Sigmoid colon (tissue), 7 donors: ENCODE data around the gene ZSCAN21. TPM values are rescaled to one million over a fixed set of nuclear protein-coding genes. Genes with fewer than 3 reads are reported as not detected.

ENCODE experiments used
- DNase-seq: peaks from one replicate; pipeline ENCODE4 v3.0.0-alpha.2; 2019
- H3K27ac ChIP-seq, 4 donors: fragments of 200-600 bp; sonication (generic); one replicate each; pipeline ENCODE4 v1.5.1; 2016 to 2019; ENCODE audit warnings: mild to moderate bottlenecking in 1 of 4
- H3K27me3 ChIP-seq, 3 donors: fragments of 200-600 bp; sonication (generic); one replicate each; pipeline ENCODE4 v1.5.1; 2019; ENCODE audit warnings: mild to moderate bottlenecking in 1 of 3
- H3K36me3 ChIP-seq, 4 donors: fragments of 200-600 bp; sonication (generic); one replicate each; pipeline ENCODE4 v1.5.1; 2016 to 2019
- H3K4me1 ChIP-seq, 4 donors: fragments of 200-600 bp; sonication (generic); one replicate each; pipeline ENCODE4 v1.5.1; 2017 to 2019
- H3K4me3 ChIP-seq, 4 donors: fragments of 200-600 bp; sonication (generic); one replicate each; pipeline ENCODE4 v1.5.1; 2017 to 2019; ENCODE audit warnings: mild to moderate bottlenecking in 2 of 4, moderate library complexity in 1 of 4
- H3K9me3 ChIP-seq, 4 donors: fragments of 200-600 bp in 3 of 4; sonication (generic) in 3 of 4; one replicate each; pipeline versions ENCODE4 v1.5.1 to v1.6.1; 2013 to 2019
- EP300 ChIP-seq, 4 donors: sonication (generic); formaldehyde crosslinking; IDR thresholded peaks; one replicate each; pipeline ENCODE4 v1.6.1; 2017; ENCODE audit warnings: antibody characterized with exemption in 4 of 4
- POLR2A ChIP-seq, 2 donors: fragments of 450-650 bp; IDR thresholded peaks; one replicate each; pipeline ENCODE4 v1.6.1; 2016; ENCODE audit warnings: antibody characterized with exemption in 2 of 2, mild to moderate bottlenecking in 2 of 2, moderate library complexity in 2 of 2
- POLR2AphosphoS5 ChIP-seq, 4 donors: sonication (generic); formaldehyde crosslinking; IDR thresholded peaks; one replicate each; pipeline ENCODE4 v1.6.1; 2017; ENCODE audit warnings: antibody characterized with exemption in 4 of 4
- WGBS, 2 donors: extraction: QIAGEN DNeasy Blood & Tissue Kit; methylation state at CpG; one replicate each; pipeline ENCODE4 v1.1.7; 2013; 5-methylcytosine and 5-hydroxymethylcytosine counted together
- intact Hi-C: fragments of 100-400 bp; cut with DNase I; formaldehyde crosslinking; loops from one replicate; pipeline ENCODE4 v1.15.1; 2023
- polyA plus RNA-seq, 3 donors: library from polyadenylated mRNA; stranded (reverse); fragments of 200-250 nt; gene quantifications; one replicate each; pipeline ENCODE4 v1.2.3, GENCODE V29; 2013
- total RNA-seq, 4 donors: library from RNA; depleted of rRNA; stranded (reverse); fragments of >200 nt; gene quantifications; one replicate each; pipeline ENCODE4 v1.1.0, GENCODE V29; 2016
- TF ChIP-seq, protein P1 (sequence below), 4 experiments: fragments of 450-650 bp in 3 of 4; fragments of 200-600 bp in 1 of 4; IDR thresholded peaks; one replicate each; pipeline ENCODE4 v1.5.1; 2016 to 2019; ENCODE audit warnings: antibody characterized with exemption in 4 of 4, mild to moderate bottlenecking in 3 of 4, moderate library complexity in 2 of 4
- donor health status: healthy with polysubstance abuse.
- donor health status: Bipolar disorder and iron deficiency.
- donor health status: healthy.

ZSCAN21 gene
- total and polyA plus RNA-seq, 7 donors = 4.2 to 21.8 (median 14.7) TPM

- H3K27me3 ChIP-seq = no peaks in the 10 kb centered on the region
- intact Hi-C loops = loop anchor here (5.0 kb wide), 1 partner anchor 32 kb away; no protein-coding TSS in a partner anchor
- DNase-seq = no peak
- H3K9me3 ChIP-seq = no peaks in the 10 kb centered on the region
- TF ChIP-seq EP300 (IDR thresholded peaks at IDR 0.05) (no peak), POLR2A (IDR thresholded peaks at IDR 0.05) (no peak), POLR2AphosphoS5 (IDR thresholded peaks at IDR 0.05) (no peak)
- TF ChIP-seq, protein P1, sequence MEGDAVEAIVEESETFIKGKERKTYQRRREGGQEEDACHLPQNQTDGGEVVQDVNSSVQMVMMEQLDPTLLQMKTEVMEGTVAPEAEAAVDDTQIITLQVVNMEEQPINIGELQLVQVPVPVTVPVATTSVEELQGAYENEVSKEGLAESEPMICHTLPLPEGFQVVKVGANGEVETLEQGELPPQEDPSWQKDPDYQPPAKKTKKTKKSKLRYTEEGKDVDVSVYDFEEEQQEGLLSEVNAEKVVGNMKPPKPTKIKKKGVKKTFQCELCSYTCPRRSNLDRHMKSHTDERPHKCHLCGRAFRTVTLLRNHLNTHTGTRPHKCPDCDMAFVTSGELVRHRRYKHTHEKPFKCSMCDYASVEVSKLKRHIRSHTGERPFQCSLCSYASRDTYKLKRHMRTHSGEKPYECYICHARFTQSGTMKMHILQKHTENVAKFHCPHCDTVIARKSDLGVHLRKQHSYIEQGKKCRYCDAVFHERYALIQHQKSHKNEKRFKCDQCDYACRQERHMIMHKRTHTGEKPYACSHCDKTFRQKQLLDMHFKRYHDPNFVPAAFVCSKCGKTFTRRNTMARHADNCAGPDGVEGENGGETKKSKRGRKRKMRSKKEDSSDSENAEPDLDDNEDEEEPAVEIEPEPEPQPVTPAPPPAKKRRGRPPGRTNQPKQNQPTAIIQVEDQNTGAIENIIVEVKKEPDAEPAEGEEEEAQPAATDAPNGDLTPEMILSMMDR (IDR thresholded peaks at IDR 0.05) = no peak
- 50 to 80% methylated on average over 7 of the region's 7 CpGs for WGBS, 2 donors
- H3K4me3 ChIP-seq = no peak overlapping the region
- peaks cover 15 to 33% (median 18%) of the 10 kb centered on the region in 4 donors for H3K36me3 ChIP-seq
- H3K4me1 ChIP-seq = peaks cover 0 to 57% (median 47%) of the 10 kb centered on the region in 4 donors
- H3K27ac ChIP-seq = peak overlapping the region in 2 of 4 donors; percentile 14 to 100
Observed at GRCh38 chr7:100019908-100020307, 29.7 kb upstream of the ZSCAN21 start.

GRCh38 chr7:100021297-100021696, 28.3 kb upstream of the ZSCAN21 start:
- no peaks in the 10 kb centered on the region for H3K9me3 ChIP-seq
- no peaks in the 10 kb centered on the region for H3K27me3 ChIP-seq
- H3K36me3 ChIP-seq = peaks cover 18 to 47% (median 26%) of the 10 kb centered on the region in 4 donors
- H3K4me1 ChIP-seq = peaks cover 0 to 51% (median 42%) of the 10 kb centered on the region in 4 donors
- no peak for TF ChIP-seq POLR2AphosphoS5 (IDR thresholded peaks at IDR 0.05)
- no peak for TF ChIP-seq EP300 (IDR thresholded peaks at IDR 0.05)
- TF ChIP-seq, protein P1 (IDR thresholded peaks at IDR 0.05) = no peak
- no peak for TF ChIP-seq POLR2A (IDR thresholded peaks at IDR 0.05)
- 66 to 86% methylated on average over 3 of the region's 3 CpGs for WGBS, 2 donors
- no peak for DNase-seq
- H3K27ac ChIP-seq = no peak overlapping the region
- H3K4me3 ChIP-seq = no peak overlapping the region
- intact Hi-C loops = no loop called here

GRCh38 chr7:100022621-100023020, 27.0 kb upstream of the ZSCAN21 start:
- peaks cover 0 to 38% (median 28%) of the 10 kb centered on the region in 4 donors for H3K4me1 ChIP-seq
- no peak overlapping the region for H3K27ac ChIP-seq
- WGBS, 2 donors = 22 to 57% methylated on average over 5 of the region's 5 CpGs
- no peaks in the 10 kb centered on the region for H3K9me3 ChIP-seq
- TF ChIP-seq EP300 (IDR thresholded peaks at IDR 0.05) (no peak), POLR2A (IDR thresholded peaks at IDR 0.05) (no peak), POLR2AphosphoS5 (IDR thresholded peaks at IDR 0.05) (no peak)
- TF ChIP-seq, protein P1 (IDR thresholded peaks at IDR 0.05) = no peak
- H3K36me3 ChIP-seq = peaks cover 18 to 60% (median 30%) of the 10 kb centered on the region in 4 donors
- H3K4me3 ChIP-seq = no peak overlapping the region
- H3K27me3 ChIP-seq = no peaks in the 10 kb centered on the region
- intact Hi-C loops = no loop called here
- no peak for DNase-seq

GRCh38 chr7:100023526-100023925, 26.0 kb upstream of the ZSCAN21 start:
- H3K9me3 ChIP-seq = no peaks in the 10 kb centered on the region
- intact Hi-C loops = no loop called here
- no peak overlapping the region for H3K4me3 ChIP-seq
- TF ChIP-seq POLR2A (IDR thresholded peaks at IDR 0.05) (no peak), POLR2AphosphoS5 (IDR thresholded peaks at IDR 0.05) (no peak), EP300 (IDR thresholded peaks at IDR 0.05) (no peak)
- TF ChIP-seq, protein P1 (IDR thresholded peaks at IDR 0.05) = no peak
- DNase-seq = no peak
- H3K27me3 ChIP-seq = no peaks in the 10 kb centered on the region
- H3K4me1 ChIP-seq = peaks cover 0 to 29% (median 20%) of the 10 kb centered on the region in 4 donors
- peaks cover 18 to 68% (median 34%) of the 10 kb centered on the region in 4 donors for H3K36me3 ChIP-seq
- no peak overlapping the region for H3K27ac ChIP-seq
- 75 to 89% methylated on average over 12 of the region's 12 CpGs for WGBS, 2 donors
